Caco-2 (cell line): ENCODE data around the gene IQGAP2. TPM values are rescaled to one million over a fixed set of nuclear protein-coding genes. Genes with fewer than 3 reads are reported as not detected.
A peak's percentile ranks its signal among the peaks of the same experiment; 100 is the strongest.

Experiments
- BruUV-seq: library from RNA; stranded (reverse); fragments of 400-500 nt; replicated peaks from 2 replicates; lab custom pipeline; 2021; lab: Mats Ljungman, UMichigan
- CTCF ChIA-PET: fragments of 300-600 bp; sonication (Branson Sonifier 250); formaldehyde crosslinking; loops from one replicate; lab custom pipeline; 2022; ENCODE audit warnings: antibody characterized with exemption; lab: Charles Lee
- POLR2A ChIA-PET: fragments of 300-600 bp; sonication (Branson Sonifier 250); formaldehyde crosslinking; loops from one replicate; lab custom pipeline; 2022; ENCODE audit warnings: antibody characterized with exemption; lab: Charles Lee
- DNase-seq, 2 experiments: peaks; one replicate each; pipeline versions ENCODE4 v3.0.0 to v3.0.0-alpha.2; 2020 to 2022
- H3K27me3 ChIP-seq: replicated peaks from 2 replicates; pipeline ENCODE4 v1.6.0; 2011; ENCODE audit warnings: low read length; ENCODE audit not compliant: control insufficient read depth, insufficient read depth
- H3K36me3 ChIP-seq: 2 replicates; pipeline ENCODE4 v1.5.1; 2011; ENCODE audit warnings: low read length; ENCODE audit not compliant: control insufficient read depth, insufficient read depth
- H3K4me1 ChIP-seq: fragments of 250-450 bp; sonication (Bioruptor Pico); 2 replicates; pipeline ENCODE4 v1.5.1; 2020; ENCODE audit warnings: mild to moderate bottlenecking
- H3K4me3 ChIP-seq: 2 replicates; pipeline ENCODE4 v1.5.1; 2011; ENCODE audit warnings: low read depth, mild to moderate bottlenecking, control low read depth, low read length
- H3K9me3 ChIP-seq: fragments of 250-450 bp; sonication (Bioruptor Pico); 2 replicates; pipeline ENCODE4 v1.5.1; 2020; ENCODE audit warnings: mild to moderate bottlenecking, moderate library complexity
- H3K27ac Mint-ChIP-seq: one replicate; pipeline ENCODE4 v1.8.0; 2022; ENCODE audit warnings: mixed read lengths; ENCODE audit not compliant: unreplicated experiment
- H3K27me3 Mint-ChIP-seq: one replicate; pipeline ENCODE4 v1.8.0; 2022; ENCODE audit warnings: mixed read lengths; ENCODE audit not compliant: insufficient read depth, unreplicated experiment
- H3K36me3 Mint-ChIP-seq: one replicate; pipeline ENCODE4 v1.8.0; 2022; ENCODE audit warnings: mild to moderate bottlenecking, mixed read lengths; ENCODE audit not compliant: insufficient read depth, unreplicated experiment
- H3K4me1 Mint-ChIP-seq: one replicate; pipeline ENCODE4 v1.8.0; 2022; ENCODE audit warnings: low read depth, mixed read lengths; ENCODE audit not compliant: unreplicated experiment
- H3K4me3 Mint-ChIP-seq: one replicate; pipeline ENCODE4 v1.8.0; 2022; ENCODE audit warnings: mild to moderate bottlenecking, moderate library complexity, mixed read lengths; ENCODE audit not compliant: unreplicated experiment
- H3K9me3 Mint-ChIP-seq: one replicate; pipeline ENCODE4 v1.8.0; 2022; ENCODE audit warnings: mixed read lengths; ENCODE audit not compliant: unreplicated experiment
- CTCF ChIP-seq, 2 experiments: fragments of 200-600 bp in 1 of 2; IDR thresholded peaks; 1 replicate in 1 of 2; 2 replicates in 1 of 2; pipeline versions ENCODE4 v1.5.1 to v1.8.0; 2011 to 2022; ENCODE audit warnings: antibody characterized with exemption in 1 of 2, control low read depth in 1 of 2, inconsistent platforms in 1 of 2, low read depth in 1 of 2, low read length in 1 of 2, mild to moderate bottlenecking in 1 of 2, moderate library complexity in 1 of 2; ENCODE audit not compliant: insufficient read depth in 1 of 2, severe bottlenecking in 1 of 2, unreplicated experiment in 1 of 2
- intact Hi-C: fragments of 100-400 bp; cut with micrococcal nuclease; formaldehyde crosslinking; loops from one replicate; pipeline ENCODE4 v1.10.0; 2022; ENCODE audit not compliant: unreplicated experiment
- total RNA-seq: library from RNA; stranded (reverse); gene quantifications from 2 replicates; pipeline ENCODE4 v1.2.3, GENCODE V29; 2022

Gene IQGAP2
- total RNA-seq, 1 experiment from 2014 or later: 89.4 TPM

- H3K4me1 ChIP-seq: peaks cover 9% of the 10 kb centered on the region; the same call in 1 of the 2 replicates
- Mint-ChIP-seq H3K27ac (peak within 1 kb of the TSS; percentile 55), H3K9me3 (no peaks in the 10 kb centered on the region), H3K27me3 (no peaks in the 10 kb centered on the region), H3K4me3 (peak within 1 kb of the TSS; percentile 89), H3K36me3 (no peaks in the 10 kb centered on the region), H3K4me1 (peaks cover 7% of the 10 kb centered on the region)
- H3K27me3 ChIP-seq: no peaks in the 10 kb centered on the region
- BruUV-seq: no TSS peak
- DNase-seq: peak; percentile 48 to 66
- CTCF ChIA-PET: no interaction called here
- H3K4me3 ChIP-seq: peak within 1 kb of the TSS; percentile 94
- POLR2A ChIA-PET: no interaction called here
- TF ChIP-seq CTCF (IDR thresholded peaks at IDR 0.05; ENCODE audit: insufficient read depth in 1 of 2, low read depth in 1 of 2, low read length in 1 of 2, severe bottlenecking in 1 of 2, unreplicated experiment in 1 of 2): peak; percentile 44 to 71
- H3K9me3 ChIP-seq: no peaks in the 10 kb centered on the region
- intact Hi-C loops: loop anchor here (1.0 to 5.0 kb wide), 5 partner anchors 23 to 115 kb away; no protein-coding TSS in a partner anchor
- no peaks in the 10 kb centered on the region for H3K36me3 ChIP-seq
Measured at GRCh38 chr5:76715736-76716455, 312.8 kb downstream of the IQGAP2 start, which contains the start of gene F2R. F2R (plus strand) TSS chr5:76716126; CDS start chr5:76716308, 182 bp downstream.

GRCh38 chr5:76716456-76717157 is 313.5 kb downstream of the IQGAP2 start:
- H3K36me3 ChIP-seq: no peaks in the 10 kb centered on the region
- Mint-ChIP-seq H3K9me3 (no peaks in the 10 kb centered on the region), H3K27me3 (no peaks in the 10 kb centered on the region), H3K4me1 (peaks cover 7% of the 10 kb centered on the region), H3K36me3 (no peaks in the 10 kb centered on the region), H3K27ac (peak overlapping the region; percentile 55), H3K4me3 (peak overlapping the region; percentile 89)
- no peaks in the 10 kb centered on the region for H3K27me3 ChIP-seq
- DNase-seq: peak in 1 of 2 experiments; percentile 16
- intact Hi-C loops: loop anchor here (1.0 to 5.0 kb wide), 4 partner anchors 22 to 106 kb away; no protein-coding TSS in a partner anchor
- no peak for TF ChIP-seq CTCF (IDR thresholded peaks at IDR 0.05; ENCODE audit: insufficient read depth in 1 of 2, low read depth in 1 of 2, low read length in 1 of 2, severe bottlenecking in 1 of 2, unreplicated experiment in 1 of 2)
- H3K9me3 ChIP-seq: no peaks in the 10 kb centered on the region
- POLR2A ChIA-PET: no interaction called here
- CTCF ChIA-PET: interaction anchor here (0.6 kb wide), 1 partner anchor 141 kb away, joined by 5 read pairs; no protein-coding TSS in a partner anchor
- peak overlapping the region; percentile 94 for H3K4me3 ChIP-seq
- peaks cover 9% of the 10 kb centered on the region; the same call in 1 of the 2 replicates for H3K4me1 ChIP-seq
- no TSS peak for BruUV-seq
